NCI-H2196 treated with DMSO at 0.1 percent for 48 hours (cell line): ENCODE results near the gene PROM1.
A peak's percentile ranks its signal among the peaks of the same experiment; 100 is the strongest.

ENCODE experiments used
- DNase-seq: peaks from one replicate; lab custom pipeline; 2025; ENCODE audit not compliant: unreplicated experiment; lab: John Stamatoyannopoulos, UW

Gene PROM1

GRCh38 chr4:16083241-16084191 lies at the start of gene PROM1:
Gene PROM1 (minus strand): TSS chr4:16084023. CDS start chr4:16075906, 8,117 bp downstream.
- DNase-seq = peak; percentile 15

- no peak for DNase-seq
These were observed 49.6 kb upstream of the PROM1 start for GRCh38 chr4:16133406-16133805.

- no peak for DNase-seq
These were observed 47.5 kb upstream of the PROM1 start for GRCh38 chr4:16131293-16131692.

GRCh38 chr4:16129336-16129735 lies 45.5 kb upstream of the PROM1 start:
- peak; percentile 44 for DNase-seq

- DNase-seq = no peak
These were observed 42.9 kb upstream of the PROM1 start for GRCh38 chr4:16126714-16127113.

GRCh38 chr4:16125571-16126445 lies 42.0 kb upstream of the PROM1 start:
- DNase-seq = no peak

- peak; percentile 44 for DNase-seq
These were observed 40.4 kb upstream of the PROM1 start for GRCh38 chr4:16124232-16124631.

- peak; percentile 96 for DNase-seq
These were observed 39.7 kb upstream of the PROM1 start for GRCh38 chr4:16123356-16124084.

GRCh38 chr4:16122784-16123183 lies 39.0 kb upstream of the PROM1 start:
- DNase-seq = no peak

GRCh38 chr4:16122308-16122711 lies 38.5 kb upstream of the PROM1 start:
- no peak for DNase-seq

- DNase-seq = no peak
These were observed 36.9 kb upstream of the PROM1 start for GRCh38 chr4:16120720-16121119.

- no peak for DNase-seq
These were observed 36.2 kb upstream of the PROM1 start for GRCh38 chr4:16119981-16120380.

- DNase-seq = no peak
These were observed 34.3 kb upstream of the PROM1 start for GRCh38 chr4:16118090-16118489.

GRCh38 chr4:16117164-16117563 lies 33.3 kb upstream of the PROM1 start:
- DNase-seq = no peak

- no peak for DNase-seq
These were observed 32.7 kb upstream of the PROM1 start for GRCh38 chr4:16116493-16116990.

GRCh38 chr4:16116019-16116418 lies 32.2 kb upstream of the PROM1 start:
- DNase-seq = peak; percentile 40

GRCh38 chr4:16114546-16114945 lies 30.7 kb upstream of the PROM1 start:
- DNase-seq = no peak

GRCh38 chr4:16113741-16114140 lies 29.9 kb upstream of the PROM1 start:
- no peak for DNase-seq

GRCh38 chr4:16111533-16111932 lies 27.7 kb upstream of the PROM1 start:
- DNase-seq = no peak

- DNase-seq = no peak
These were observed 27.0 kb upstream of the PROM1 start for GRCh38 chr4:16110661-16111290.
